ENCODE measurements around the gene ARHGEF19.

GRCh38 chr1:16173447-16174260, 38.8 kb downstream of the ARHGEF19 start:
- no peak for TF ChIP-seq POLR2A (IDR thresholded peaks at IDR 0.05; ENCODE audit: low read length)
- TF ChIP-seq GATA1 (IDR thresholded peaks at IDR 0.05; ENCODE audit: low read depth, low read length), result no peak
